ENCODE data around the gene TMEM109. TPM values are rescaled to one million over a fixed set of nuclear protein-coding genes. Genes with fewer than 3 reads are reported as not detected.

TMEM109 gene
- total RNA-seq, 1 experiment from 2014 or later: 165 TPM

GRCh38 chr11:60889869-60890311 lies 24.1 kb upstream of the TMEM109 start:
- Histone ChIP-seq H4K20me1 (ENCODE audit: low read length) (no peaks in the 10 kb centered on the region), H3F3A (ENCODE audit: low read length, unreplicated experiment) (no peaks in the 10 kb centered on the region), H3K27ac (ENCODE audit: low read length) (no peak overlapping the region), H3K9me2 (replicated peaks; ENCODE audit: low read length) (no peaks in the 10 kb centered on the region), H3K9ac (ENCODE audit: low read length) (no peak overlapping the region), H3K36me3 (ENCODE audit: low read depth, low read length) (peaks cover 19% of the 10 kb centered on the region; the same call in 1 of the 2 replicates), H3K27me3 (ENCODE audit: low read length) (no peaks in the 10 kb centered on the region), H2AFZ (ENCODE audit: low read length) (no peak overlapping the region), H3K9me3 (ENCODE audit: low read length) (no peaks in the 10 kb centered on the region), H3K4me3 (ENCODE audit: low read length) (no peak overlapping the region), H3K4me1 (ENCODE audit: insufficient read depth, low read length) (no peaks in the 10 kb centered on the region), H3K79me2 (ENCODE audit: low read length) (no peaks in the 10 kb centered on the region), H3K4me2 (ENCODE audit: low read length) (no peak overlapping the region)
- ChIA-PET POLR2A (ENCODE audit: unreplicated experiment) (no interaction called here), CTCF (interaction anchor here (1.2 kb wide), 1 partner anchor 59 kb away, joined by 9 read pairs; no protein-coding TSS in a partner anchor)
- no peak for ATAC-seq
- TF ChIP-seq EZH2phosphoT487 (IDR thresholded peaks at IDR 0.05; ENCODE audit: borderline replicate concordance, low read length): no peak
- TF ChIP-seq EZH2 (IDR thresholded peaks at IDR 0.05; ENCODE audit: low read length, unreplicated experiment): no peak
- TF ChIP-seq CTCF (conservative IDR thresholded peaks at IDR 0.05; ENCODE audit: low read depth, low read length): no peak
- intact Hi-C loops (cut with micrococcal nuclease): no loop called here
- no peak for DNase-seq
- no TSS peak for BruUV-seq (replicated peaks)

- no TSS peak for BruUV-seq (replicated peaks)
- CTCF ChIA-PET: interaction anchor here (0.6 kb wide), 1 partner anchor 103 kb away, joined by 3 read pairs; no protein-coding TSS in a partner anchor
- POLR2A ChIA-PET (ENCODE audit: unreplicated experiment): no interaction called here
Measured at GRCh38 chr11:60890696-60891095, 23.3 kb upstream of the TMEM109 start.

More at GRCh38 chr11:60890696-60891095, 23.3 kb upstream of the TMEM109 start:
- H3K27me3 ChIP-seq (ENCODE audit: low read length): no peaks in the 10 kb centered on the region
- no peaks in the 10 kb centered on the region for H4K20me1 ChIP-seq (ENCODE audit: low read length)
- no peaks in the 10 kb centered on the region for H3K9me2 ChIP-seq (replicated peaks; ENCODE audit: low read length)
- H3K27ac ChIP-seq (ENCODE audit: low read length): no peak overlapping the region
- peaks cover 27% of the 10 kb centered on the region for H3K36me3 ChIP-seq (ENCODE audit: low read depth, low read length)
- H3K4me1 ChIP-seq (ENCODE audit: insufficient read depth, low read length): no peaks in the 10 kb centered on the region
- no peak overlapping the region for H3K4me3 ChIP-seq (ENCODE audit: low read length)
- TF ChIP-seq CTCF (conservative IDR thresholded peaks at IDR 0.05; ENCODE audit: low read depth, low read length) (no peak), EZH2phosphoT487 (IDR thresholded peaks at IDR 0.05; ENCODE audit: borderline replicate concordance, low read length) (no peak), EZH2 (IDR thresholded peaks at IDR 0.05; ENCODE audit: low read length, unreplicated experiment) (no peak)
- H3K9me3 ChIP-seq (ENCODE audit: low read length): no peaks in the 10 kb centered on the region
- intact Hi-C loops (cut with micrococcal nuclease): no loop called here
- DNase-seq: no peak
- no peaks in the 10 kb centered on the region for H3K79me2 ChIP-seq (ENCODE audit: low read length)
- no peak overlapping the region for H3K9ac ChIP-seq (ENCODE audit: low read length)
- no peak overlapping the region for H2AFZ ChIP-seq (ENCODE audit: low read length)
- H3K4me2 ChIP-seq (ENCODE audit: low read length): no peak overlapping the region
- ATAC-seq: no peak
- H3F3A ChIP-seq (ENCODE audit: low read length, unreplicated experiment): no peaks in the 10 kb centered on the region
